Erythroblast (primary cell): ENCODE results near the gene GNAZ.
"Not testable (repeated sequence)": the region's sequence is repeated elsewhere in the genome, so short reads cannot be mapped to it uniquely, and the experiment has no call there.

Experiments
- DNase-seq, 2 experiments: peaks; one replicate each; lab custom pipeline; 2025; lab: John Stamatoyannopoulos, UW
- GATA1 ChIP-seq: IDR thresholded peaks from 2 replicates; pipeline ENCODE4 v1.6.1; 2011; ENCODE audit warnings: low read depth, mild to moderate bottlenecking, control low read depth, low read length, moderate library complexity
- POLR2A ChIP-seq: IDR thresholded peaks from 2 replicates; pipeline ENCODE4 v1.6.1; 2011; ENCODE audit warnings: mild to moderate bottlenecking, low read length

GNAZ gene

GRCh38 chr22:23035557-23036277 is 34.6 kb upstream of the GNAZ start:
- TF ChIP-seq GATA1 (no peak), POLR2A (no peak)
- no peak for DNase-seq

GRCh38 chr22:23036684-23037428 is 33.5 kb upstream of the GNAZ start:
- DNase-seq = no peak
- TF ChIP-seq GATA1 (no peak), POLR2A (no peak)

GRCh38 chr22:23037429-23038333 is 32.6 kb upstream of the GNAZ start:
- TF ChIP-seq POLR2A (no peak), GATA1 (no peak)
- DNase-seq = no peak

- TF ChIP-seq POLR2A (no peak), GATA1 (no peak)
Measured at GRCh38 chr22:23038334-23038642, 32.0 kb upstream of the GNAZ start.

GRCh38 chr22:23038902-23039301 is 31.4 kb upstream of the GNAZ start:
- no peak for TF ChIP-seq GATA1
- no peak for TF ChIP-seq POLR2A
- no peak for DNase-seq

More at GRCh38 chr22:23038334-23038642, 32.0 kb upstream of the GNAZ start:
- no peak for DNase-seq

GRCh38 chr22:23042179-23042578 is 28.1 kb upstream of the GNAZ start:
- DNase-seq = no peak
- TF ChIP-seq POLR2A (no peak), GATA1 (no peak)

GRCh38 chr22:23044570-23044969 is 25.7 kb upstream of the GNAZ start:
- TF ChIP-seq GATA1 (no peak), POLR2A (no peak)
- no peak for DNase-seq

- TF ChIP-seq GATA1 (no peak), POLR2A (no peak)
- no peak for DNase-seq
Measured at GRCh38 chr22:23045461-23045860, 24.9 kb upstream of the GNAZ start.

- no peak for DNase-seq
- TF ChIP-seq GATA1 (no peak), POLR2A (no peak)
Measured at GRCh38 chr22:23047265-23047664, 23.1 kb upstream of the GNAZ start.

- no peak for DNase-seq
- TF ChIP-seq GATA1 (no peak), POLR2A (no peak)
Measured at GRCh38 chr22:23047742-23048141, 22.6 kb upstream of the GNAZ start.

GRCh38 chr22:23050546-23050945 is 19.8 kb upstream of the GNAZ start:
- DNase-seq = not testable (repeated sequence)

- TF ChIP-seq POLR2A (no peak), GATA1 (no peak)
- no peak for DNase-seq
Measured at GRCh38 chr22:23053051-23053707, 17.1 kb upstream of the GNAZ start.

GRCh38 chr22:23053912-23054530 is 16.3 kb upstream of the GNAZ start:
- DNase-seq = no peak
- TF ChIP-seq GATA1 (no peak), POLR2A (no peak)
